Measurements from ENCODE around the gene IGFL2. TPM values are rescaled to one million over a fixed set of nuclear protein-coding genes. Genes with fewer than 3 reads are reported as not detected.

The IGFL2 gene
- total and polyA plus RNA-seq, 2 of the 4 experiments (the other 2 are of a cell fraction): not detected

DNA sequence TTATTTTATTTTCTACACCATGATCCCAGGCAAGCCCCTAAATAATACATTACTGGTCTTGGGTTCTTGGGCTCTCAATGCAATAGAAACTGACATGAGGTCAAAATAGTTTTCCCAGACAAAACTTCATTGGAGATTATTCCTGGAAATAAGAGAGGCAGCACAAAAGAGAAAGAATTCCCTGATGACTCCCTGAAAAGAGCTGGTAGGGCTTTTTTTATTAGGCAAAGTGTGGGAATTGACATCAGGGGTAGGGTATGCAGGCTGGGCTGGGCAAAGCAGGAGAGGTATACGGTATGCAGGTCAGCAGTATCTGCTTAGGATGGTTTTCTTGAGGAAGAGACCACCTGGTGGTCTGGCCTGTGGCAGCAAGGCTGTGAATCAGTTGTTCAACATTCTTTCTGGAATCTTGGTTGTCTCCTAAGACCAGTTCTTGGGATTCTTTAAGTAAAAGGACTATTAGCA lies 14.2 kb upstream of the IGFL2 start:
- Histone ChIP-seq H4K20me1 (ENCODE audit: insufficient read depth, low read length) (no peaks in the 10 kb centered on the region), H2AFZ (replicated peaks; ENCODE audit: low read length, poor library complexity) (peak overlapping the region; percentile 75), H3K4ac (ENCODE audit: low read depth, low read length) (peak overlapping the region; percentile 100), H3K18ac (ENCODE audit: low read depth, low read length) (peak overlapping the region; percentile 100), H3K9me3 (ENCODE audit: control insufficient read depth, insufficient read depth, low read length) (no peaks in the 10 kb centered on the region), H3K27me3 (ENCODE audit: control insufficient read depth, insufficient read depth, low read length) (peaks cover 3% of the 10 kb centered on the region; the same call in 1 of the 2 replicates), H3K9me1 (ENCODE audit: insufficient read depth, low read length) (no peaks in the 10 kb centered on the region; the same call in 1 of the 2 replicates), H3K36me3 (ENCODE audit: control insufficient read depth, insufficient read depth, low read length) (no peaks in the 10 kb centered on the region), H2BK120ac (ENCODE audit: low read depth, low read length) (peak overlapping the region; percentile 100), H2BK15ac (ENCODE audit: low read depth, low read length) (peak overlapping the region; percentile 95; the same call in 2 of the 3 replicates), H3K4me3 (ENCODE audit: insufficient read depth, low read depth, low read length) (no peak overlapping the region), H4K91ac (ENCODE audit: insufficient read depth, low read depth, low read length) (peak overlapping the region; percentile 100), H2BK5ac (ENCODE audit: low read depth, low read length, poor library complexity, severe bottlenecking) (peak overlapping the region; percentile 100), H4K5ac (ENCODE audit: low read depth, low read length) (peak overlapping the region; percentile 100), H3K23ac (ENCODE audit: low read depth, low read length) (peak overlapping the region; percentile 100), H3K4me1 (ENCODE audit: control insufficient read depth, insufficient read depth, low read length) (peaks cover 14% of the 10 kb centered on the region), H2AK5ac (ENCODE audit: low read depth, low read length) (peak overlapping the region; percentile 100), H3K27ac (ENCODE audit: insufficient read depth, low read length) (peak overlapping the region; percentile 98), H4K8ac (ENCODE audit: low read depth in 2 of 2, low read length in 2 of 2) (peak overlapping the region; percentile 100), H3K79me1 (ENCODE audit: low read depth in 1 of 2, low read length in 2 of 2) (peaks cover 0 to 11% of the 10 kb centered on the region in 2 experiments; a peak in 2 of 4 replicates), H3K14ac (replicated peaks; ENCODE audit: low read depth, low read length) (peak overlapping the region; percentile 100), H2AK9ac (replicated peaks; ENCODE audit: low read depth, low read length, poor library complexity) (peak overlapping the region; percentile 99), H2BK20ac (ENCODE audit: low read depth, low read length) (peak overlapping the region; percentile 100), H3K56ac (ENCODE audit: extremely low read depth, insufficient read depth, low read length) (peak overlapping the region; percentile 96), H3K4me2 (ENCODE audit: low read depth, low read length) (no peak overlapping the region), H3K9ac (ENCODE audit: low read depth, low read length) (peak overlapping the region; percentile 52; the same call in 1 of the 2 replicates)
- dilution Hi-C loops (cut with HindIII; ENCODE audit: low sequenced_read_pairs, unreplicated experiment): no loop called here
- in situ Hi-C loops (cut with MboI; ENCODE audit: low sequenced_read_pairs): no loop called here
- peak; percentile 15 for ATAC-seq (ENCODE audit: low read depth)
- WGBS, 2 experiments (ENCODE audit: extremely low coverage in 2 of 2, insufficient read length in 1 of 2): 67% methylated on average over 1 of the region's 1 CpG; no CpG with 5 or more reads in 1 of the 2 experiments
- intact Hi-C loops (cut with micrococcal nuclease): no loop called here
- BruUV-seq (replicated peaks): no TSS peak
- no peak for DNase-seq
- no peak for TF ChIP-seq MAFK (IDR thresholded peaks at IDR 0.05; ENCODE audit: low read depth, low read length)
- TF ChIP-seq MAZ (IDR thresholded peaks at IDR 0.05; ENCODE audit: borderline replicate concordance, low read depth, low read length): no peak
- no peak for TF ChIP-seq CEBPB (IDR thresholded peaks at IDR 0.05; ENCODE audit: low read depth, low read length)
- TF ChIP-seq, protein P1, sequence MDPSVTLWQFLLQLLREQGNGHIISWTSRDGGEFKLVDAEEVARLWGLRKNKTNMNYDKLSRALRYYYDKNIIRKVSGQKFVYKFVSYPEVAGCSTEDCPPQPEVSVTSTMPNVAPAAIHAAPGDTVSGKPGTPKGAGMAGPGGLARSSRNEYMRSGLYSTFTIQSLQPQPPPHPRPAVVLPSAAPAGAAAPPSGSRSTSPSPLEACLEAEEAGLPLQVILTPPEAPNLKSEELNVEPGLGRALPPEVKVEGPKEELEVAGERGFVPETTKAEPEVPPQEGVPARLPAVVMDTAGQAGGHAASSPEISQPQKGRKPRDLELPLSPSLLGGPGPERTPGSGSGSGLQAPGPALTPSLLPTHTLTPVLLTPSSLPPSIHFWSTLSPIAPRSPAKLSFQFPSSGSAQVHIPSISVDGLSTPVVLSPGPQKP (IDR thresholded peaks at IDR 0.05; ENCODE audit: borderline replicate concordance, low read depth, low read length): no peak
- no peak for TF ChIP-seq POLR2A (IDR thresholded peaks at IDR 0.05; ENCODE audit: low read depth, low read length)
- no peak for TF ChIP-seq NFE2L2 (IDR thresholded peaks at IDR 0.05; ENCODE audit: low read depth, low read length)
- no peak for TF ChIP-seq RAD21 (IDR thresholded peaks at IDR 0.05; ENCODE audit: low read length)
- no peak for TF ChIP-seq BHLHE40 (IDR thresholded peaks at IDR 0.05; ENCODE audit: low read depth, low read length)
- no peak for TF ChIP-seq RCOR1 (IDR thresholded peaks at IDR 0.05; ENCODE audit: insufficient replicate concordance, low read length)
- TF ChIP-seq MXI1 (IDR thresholded peaks at IDR 0.05; ENCODE audit: borderline replicate concordance, low read depth, low read length): no peak
- ChIA-PET CTCF (no interaction called here), POLR2A (ENCODE audit: unreplicated experiment) (no interaction called here)

Measured in IMR-90 (cell line).